ENCODE data around the gene GRK4. TPM values are rescaled to one million over a fixed set of nuclear protein-coding genes. Genes with fewer than 3 reads are reported as not detected.

Gene GRK4
- total RNA-seq, 6 donors from 2014 or later: 3.3 to 10.4 (median 4.7) TPM

GRCh38 chr4:3054169-3054759, 90.9 kb downstream of the GRK4 start:
- no peak for DNase-seq
- Histone ChIP-seq H3K9me3 (no peaks in the 10 kb centered on the region), H3K27ac (no peak overlapping the region), H3K27me3 (no peaks in the 10 kb centered on the region), H3K4me3 (no peak overlapping the region), H3K36me3 (no peaks in the 10 kb centered on the region), H3K4me1 (no peaks in the 10 kb centered on the region)
- ATAC-seq (ENCODE audit: low FRiP score in 2 of 2): no peak
- TF ChIP-seq EP300 (IDR thresholded peaks at IDR 0.05) (no peak), POLR2A (IDR thresholded peaks at IDR 0.05) (no peak), POLR2AphosphoS5 (IDR thresholded peaks at IDR 0.05) (no peak), CTCF (IDR thresholded peaks at IDR 0.05) (no peak)
- WGBS, 2 donors: 98% methylated on average over 2 of the region's 2 CpGs

- H3K9me3 ChIP-seq: no peaks in the 10 kb centered on the region
- H3K27ac ChIP-seq: no peak overlapping the region
These were observed 96.6 kb downstream of the GRK4 start for GRCh38 chr4:3059943-3060342.

GRCh38 chr4:3060946-3061345, 97.6 kb downstream of the GRK4 start:
- 81 to 82% methylated on average over 6 of the region's 6 CpGs for WGBS, 2 donors

More at GRCh38 chr4:3059943-3060342, 96.6 kb downstream of the GRK4 start:
- H3K27me3 ChIP-seq: no peaks in the 10 kb centered on the region
- DNase-seq (no peak), ATAC-seq (ENCODE audit: low FRiP score in 2 of 2) (no peak)
- H3K4me1 ChIP-seq: peaks cover 0 to 3% (median 0%) of the 10 kb centered on the region in 4 donors
- 69 to 72% methylated on average over 6 of the region's 6 CpGs for WGBS, 2 donors
- no peak overlapping the region for H3K4me3 ChIP-seq
- H3K36me3 ChIP-seq: no peaks in the 10 kb centered on the region
- no peak for TF ChIP-seq POLR2AphosphoS5 (IDR thresholded peaks at IDR 0.05)
- TF ChIP-seq EP300 (IDR thresholded peaks at IDR 0.05): no peak
- no peak for TF ChIP-seq CTCF (IDR thresholded peaks at IDR 0.05)
- no peak for TF ChIP-seq POLR2A (IDR thresholded peaks at IDR 0.05)

GRCh38 chr4:3062471-3062870, 99.1 kb downstream of the GRK4 start:
- ATAC-seq (ENCODE audit: low FRiP score in 2 of 2) (no peak), DNase-seq (no peak)
- Histone ChIP-seq H3K27ac (no peak overlapping the region), H3K4me3 (no peak overlapping the region), H3K27me3 (no peaks in the 10 kb centered on the region), H3K9me3 (no peaks in the 10 kb centered on the region), H3K4me1 (peaks cover 0 to 3% (median 0%) of the 10 kb centered on the region in 4 donors), H3K36me3 (no peaks in the 10 kb centered on the region)
- WGBS, 2 donors: 69 to 76% methylated on average over 12 of the region's 12 CpGs
- TF ChIP-seq CTCF (IDR thresholded peaks at IDR 0.05) (no peak), POLR2AphosphoS5 (IDR thresholded peaks at IDR 0.05) (no peak), EP300 (IDR thresholded peaks at IDR 0.05) (no peak), POLR2A (IDR thresholded peaks at IDR 0.05) (no peak)

More at GRCh38 chr4:3060946-3061345, 97.6 kb downstream of the GRK4 start:
- Histone ChIP-seq H3K27ac (no peak overlapping the region), H3K9me3 (no peaks in the 10 kb centered on the region), H3K36me3 (no peaks in the 10 kb centered on the region), H3K4me3 (no peak overlapping the region), H3K27me3 (no peaks in the 10 kb centered on the region), H3K4me1 (peaks cover 0 to 3% (median 0%) of the 10 kb centered on the region in 4 donors)
- ATAC-seq (ENCODE audit: low FRiP score in 2 of 2): peak in 1 of 2 donors; percentile 41
- no peak for DNase-seq
- peak in 1 of 2 donors; percentile 20 for TF ChIP-seq POLR2AphosphoS5 (IDR thresholded peaks at IDR 0.05)
- no peak for TF ChIP-seq EP300 (IDR thresholded peaks at IDR 0.05)

GRCh38 chr4:3065551-3065950, 102.2 kb downstream of the GRK4 start:
- H3K9me3 ChIP-seq: no peaks in the 10 kb centered on the region
- DNase-seq: no peak
- 83 to 86% methylated on average over 2 to 3 of the region's 3 CpGs for WGBS, 2 donors
- no peak overlapping the region for H3K27ac ChIP-seq
- no peaks in the 10 kb centered on the region for H3K27me3 ChIP-seq
- ATAC-seq (ENCODE audit: low FRiP score in 2 of 2): no peak
- no peaks in the 10 kb centered on the region for H3K36me3 ChIP-seq
- TF ChIP-seq POLR2A (IDR thresholded peaks at IDR 0.05) (no peak), CTCF (IDR thresholded peaks at IDR 0.05) (no peak), POLR2AphosphoS5 (IDR thresholded peaks at IDR 0.05) (no peak), EP300 (IDR thresholded peaks at IDR 0.05) (no peak)
- H3K4me3 ChIP-seq: no peak overlapping the region
- H3K4me1 ChIP-seq: no peaks in the 10 kb centered on the region

Data from upper lobe of left lung (tissue), 6 donors.